NCI-H1092 treated with DMSO at 0.1 percent for 48 hours (cell line): Measurements from ENCODE around the gene KRTAP2-3.

Source experiments
- DNase-seq: peaks from one replicate; lab custom pipeline; 2025; lab: John Stamatoyannopoulos, UW

KRTAP2-3 gene

GRCh38 chr17:41029633-41030245 lies 30.2 kb downstream of the KRTAP2-3 start, which contains the start of gene KRTAP1-4:
KRTAP1-4 (minus strand) TSS chr17:41030195; CDS start chr17:41030078, 117 bp downstream.
- no peak for DNase-seq

- DNase-seq, result no peak
Observed at GRCh38 chr17:41026715-41027471, 33.0 kb downstream of the KRTAP2-3 start, which contains the start of gene KRTAP1-5. KRTAP1-5 (minus strand) TSS chr17:41027208; CDS start chr17:41027155, 53 bp downstream.

DNA sequence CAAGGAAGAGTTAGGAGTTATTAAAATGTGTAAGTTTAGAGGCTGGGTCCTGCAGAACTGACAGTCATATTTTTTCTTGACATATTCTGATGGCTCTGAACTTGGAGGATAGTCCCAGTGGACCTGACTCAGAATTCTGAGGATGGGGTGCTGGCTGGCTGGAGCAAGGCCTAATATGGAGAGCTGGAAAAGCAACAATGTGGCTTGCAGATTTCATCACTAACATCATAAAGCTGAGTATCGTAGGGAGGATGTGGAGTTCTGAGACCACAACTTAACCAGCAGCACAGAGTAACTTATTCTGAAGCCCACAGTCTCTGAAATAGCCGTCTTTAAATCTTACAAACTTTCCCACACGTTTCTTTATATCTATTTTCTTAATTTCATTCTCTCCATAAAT lies 35.2 kb downstream of the KRTAP2-3 start:
- no peak for DNase-seq

DNA sequence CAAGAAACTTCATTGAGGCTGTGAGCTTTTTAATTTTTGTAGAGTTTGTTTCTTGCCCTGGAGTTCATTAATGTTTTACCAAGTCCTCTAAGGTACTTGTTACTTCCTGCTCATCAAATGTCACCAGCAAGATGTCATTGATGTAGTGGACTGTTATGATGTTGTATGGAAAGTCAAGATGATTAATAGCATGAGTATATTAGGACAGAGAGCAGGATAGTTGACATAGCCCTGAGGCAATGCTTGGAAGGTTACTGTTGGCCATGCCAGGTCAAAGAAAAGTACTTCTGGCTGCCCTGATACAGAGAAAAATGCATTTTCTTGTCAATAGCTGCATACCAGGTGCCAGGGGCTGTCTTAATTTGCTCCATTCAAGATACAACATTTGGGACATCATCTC lies 39.6 kb downstream of the KRTAP2-3 start:
- no peak for DNase-seq

GRCh38 chr17:41019415-41019814 lies 40.5 kb downstream of the KRTAP2-3 start:
- no peak for DNase-seq

DNA sequence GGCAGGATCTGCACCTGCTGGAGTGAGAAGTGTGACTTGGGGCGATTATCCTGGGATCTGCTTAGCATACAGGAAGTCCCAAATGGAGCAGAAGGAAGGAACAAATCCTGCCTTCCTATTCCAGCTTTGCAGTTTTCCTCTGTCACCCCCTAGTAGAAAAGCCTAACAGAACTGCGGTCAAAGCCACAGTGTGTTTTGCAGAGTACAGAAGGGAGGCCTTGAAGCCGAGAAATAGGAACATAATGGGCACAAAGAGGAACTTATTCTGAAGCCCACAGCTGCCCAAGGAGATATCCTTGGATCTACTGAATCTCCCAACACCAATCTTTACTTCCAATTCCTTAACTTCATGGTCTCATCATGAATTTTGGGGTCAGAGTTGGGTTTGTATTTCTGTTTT lies 41.4 kb downstream of the KRTAP2-3 start:
- no peak for DNase-seq

DNA sequence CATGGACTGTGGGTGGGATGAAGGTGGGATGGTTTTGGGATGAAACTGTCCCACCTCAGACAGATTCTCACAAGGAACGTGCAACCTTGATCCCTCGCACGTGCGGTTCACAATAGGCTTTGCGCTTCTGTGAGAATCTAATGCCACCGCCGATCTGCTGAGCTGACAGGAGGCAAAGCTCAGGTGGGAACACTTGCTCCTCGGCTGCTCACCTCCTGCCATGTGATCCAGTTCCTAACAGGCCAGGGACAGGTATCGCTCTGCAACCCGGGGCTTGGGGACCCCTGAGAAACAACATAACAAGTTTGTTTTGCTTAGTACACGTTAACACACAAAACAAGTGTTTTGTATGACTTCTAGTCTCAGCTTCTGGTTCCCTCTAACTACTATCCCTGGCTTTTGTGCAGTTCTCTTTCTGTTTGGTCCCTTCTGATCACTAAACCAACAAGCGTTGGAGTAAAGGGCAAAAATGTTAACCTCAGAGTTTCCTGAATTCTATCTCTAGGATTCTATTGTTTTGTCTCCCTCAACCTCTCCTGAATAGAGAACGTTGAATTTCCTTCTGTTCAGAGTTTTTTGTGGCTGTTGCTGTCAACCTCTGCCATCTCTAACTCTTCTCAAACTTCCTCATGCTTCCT lies 43.2 kb downstream of the KRTAP2-3 start:
- DNase-seq, result no peak

- DNase-seq, result no peak
Observed at GRCh38 chr17:41015454-41015853, 44.5 kb downstream of the KRTAP2-3 start.

DNA sequence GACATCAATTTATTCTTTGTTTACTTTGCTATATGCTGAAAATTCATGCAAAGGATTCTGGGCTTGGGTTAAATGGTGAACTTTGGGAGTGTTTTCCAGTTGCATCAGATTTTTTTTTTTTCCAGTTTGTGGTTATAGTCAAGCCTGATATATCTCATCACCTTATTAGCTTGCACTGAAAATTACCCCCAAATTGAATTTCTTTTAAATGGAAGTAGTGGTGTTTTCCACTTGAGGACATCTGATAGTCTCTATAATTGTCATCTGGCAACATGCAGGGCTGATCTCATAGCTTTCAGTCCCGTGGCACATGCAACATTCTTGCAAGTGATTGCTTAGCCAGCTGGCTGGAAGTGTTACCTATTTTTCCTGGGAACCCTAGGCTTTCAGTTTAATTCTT lies 46.3 kb downstream of the KRTAP2-3 start:
- DNase-seq, result no peak

- DNase-seq, result no peak
Observed at GRCh38 chr17:41013181-41013580, 46.7 kb downstream of the KRTAP2-3 start.

DNA sequence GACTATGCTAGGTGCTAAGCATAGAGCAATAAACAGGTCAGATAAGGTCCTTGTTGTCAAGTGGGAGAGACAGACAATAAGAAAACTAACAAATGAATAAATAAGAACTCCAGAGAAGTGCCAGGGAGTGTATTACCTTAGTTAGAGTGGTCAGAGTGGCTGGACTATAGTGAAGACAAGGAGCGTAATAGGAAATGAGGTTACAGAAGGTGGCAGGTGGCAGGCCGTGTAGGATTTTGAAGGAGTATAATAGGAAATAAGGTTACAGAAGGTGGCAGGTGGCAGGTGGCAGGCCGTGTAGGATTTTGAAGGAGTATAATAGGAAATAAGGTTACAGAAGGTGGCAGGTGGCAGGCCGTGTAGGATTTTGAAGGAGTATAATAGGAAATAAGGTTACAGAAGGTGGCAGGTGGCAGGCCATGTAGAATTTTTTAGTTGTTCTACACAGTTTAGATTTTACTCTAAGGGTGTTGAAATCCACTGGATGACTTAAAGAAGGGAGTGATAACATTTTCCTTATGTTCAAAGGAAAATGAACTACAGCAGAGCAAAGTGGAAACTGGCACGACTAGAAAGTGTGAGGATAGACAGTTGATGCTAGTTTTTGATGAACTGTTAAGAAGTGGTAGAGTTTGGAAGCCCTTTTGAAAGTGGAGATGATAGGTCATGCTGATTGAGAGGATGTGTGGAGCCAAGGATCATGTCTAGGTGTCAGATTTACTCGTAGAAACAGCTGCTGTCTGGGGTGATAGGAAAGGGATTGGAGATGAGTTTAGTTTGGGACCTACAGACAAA lies 47.4 kb downstream of the KRTAP2-3 start:
- no peak for DNase-seq

GRCh38 chr17:41010441-41010840 lies 49.5 kb downstream of the KRTAP2-3 start:
- no peak for DNase-seq

DNA sequence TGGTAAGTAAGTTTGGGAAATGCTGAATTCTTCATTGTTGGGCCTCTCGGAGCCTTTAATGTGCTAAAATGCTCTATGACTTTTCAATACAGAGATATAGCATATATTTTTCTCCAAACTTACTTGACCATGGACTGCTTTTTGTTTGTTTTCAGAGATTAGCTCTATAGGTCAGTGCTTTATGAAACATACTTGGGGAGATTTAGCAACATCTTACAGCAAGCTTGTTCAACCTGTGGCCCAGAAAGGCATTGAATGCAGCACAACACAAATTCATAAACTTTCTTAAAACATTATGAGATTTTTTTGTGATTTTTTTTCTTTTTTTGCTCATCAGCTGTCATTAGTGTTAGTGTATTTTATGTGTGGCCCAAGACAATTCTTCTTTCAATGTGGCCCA lies 50.0 kb downstream of the KRTAP2-3 start:
- no peak for DNase-seq

DNA sequence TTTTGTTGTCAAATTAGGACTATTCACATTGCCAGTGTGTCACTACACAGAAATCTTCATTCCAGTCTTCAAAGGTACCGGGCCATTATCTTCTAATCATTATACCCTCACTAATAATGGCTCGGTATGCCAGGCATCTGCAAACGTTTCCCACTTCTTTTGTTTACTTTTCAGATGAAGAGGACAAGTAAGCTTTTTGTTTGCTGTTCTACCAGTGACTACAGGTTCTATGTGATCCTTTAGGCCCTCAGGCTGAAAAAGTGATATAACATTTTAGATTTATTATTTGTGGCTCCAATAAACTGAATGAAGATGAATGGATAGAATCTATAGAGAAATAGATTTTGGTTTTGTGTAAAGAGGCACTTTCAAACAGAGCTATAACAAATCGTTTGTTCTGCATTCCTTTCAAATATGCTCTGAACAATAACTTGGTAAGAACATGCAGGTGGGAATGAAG lies 50.6 kb downstream of the KRTAP2-3 start:
- no peak for DNase-seq
